Peyer's patch (tissue), 4 donors: ENCODE measurements around the gene CCDC18. TPM values are rescaled to one million over a fixed set of nuclear protein-coding genes. Genes with fewer than 3 reads are reported as not detected.

ENCODE experiments used
- DNase-seq, 3 donors: peaks; one replicate each; pipeline ENCODE4 v3.0.0-alpha.2; 2017 to 2019
- H3K27ac ChIP-seq, 4 donors: fragments of 200-600 bp; sonication (generic); one replicate each; pipeline ENCODE4 v1.5.1; 2016 to 2019
- H3K27me3 ChIP-seq, 2 donors: fragments of 200-600 bp; sonication (generic); one replicate each; pipeline ENCODE4 v1.5.1; 2019
- H3K36me3 ChIP-seq, 3 donors: fragments of 200-600 bp; sonication (generic); one replicate each; pipeline ENCODE4 v1.5.1; 2016 to 2019
- H3K4me1 ChIP-seq, 4 donors: fragments of 200-600 bp; sonication (generic); one replicate each; pipeline ENCODE4 v1.5.1; 2016 to 2019
- H3K4me3 ChIP-seq, 4 donors: fragments of 200-600 bp; sonication (generic); 1 replicate in 3 of 4; 2 replicates in 1 of 4; pipeline ENCODE4 v1.5.1; 2016 to 2019; ENCODE audit warnings: mild to moderate bottlenecking in 1 of 4
- H3K9me3 ChIP-seq, 4 donors: fragments of 200-600 bp; sonication (generic); one replicate each; pipeline ENCODE4 v1.5.1; 2016 to 2019; ENCODE audit warnings: mild to moderate bottlenecking in 1 of 4
- POLR2A ChIP-seq, 2 donors: fragments of 450-650 bp; IDR thresholded peaks; one replicate each; pipeline ENCODE4 v1.5.1; 2017; ENCODE audit warnings: antibody characterized with exemption in 2 of 2, mild to moderate bottlenecking in 2 of 2, moderate library complexity in 2 of 2
- total RNA-seq, 4 donors: library from RNA; depleted of rRNA; stranded (reverse); fragments of >200 nt; gene quantifications; one replicate each; pipeline ENCODE4 v1.1.0, GENCODE V29; 2016
- TF ChIP-seq, protein P1 (sequence below), 6 experiments: fragments of 450-650 bp in 4 of 6; fragments of 200-600 bp in 2 of 6; sonication (generic) in 1 of 6; IDR thresholded peaks; one replicate each; pipeline ENCODE4 v1.5.1; 2017 to 2019; ENCODE audit warnings: antibody characterized with exemption in 6 of 6, mild to moderate bottlenecking in 3 of 6, moderate library complexity in 1 of 6

The CCDC18 gene
- total RNA-seq, 4 donors from 2014 or later: 1.8 to 42.1 (median 5.2) TPM

DNA sequence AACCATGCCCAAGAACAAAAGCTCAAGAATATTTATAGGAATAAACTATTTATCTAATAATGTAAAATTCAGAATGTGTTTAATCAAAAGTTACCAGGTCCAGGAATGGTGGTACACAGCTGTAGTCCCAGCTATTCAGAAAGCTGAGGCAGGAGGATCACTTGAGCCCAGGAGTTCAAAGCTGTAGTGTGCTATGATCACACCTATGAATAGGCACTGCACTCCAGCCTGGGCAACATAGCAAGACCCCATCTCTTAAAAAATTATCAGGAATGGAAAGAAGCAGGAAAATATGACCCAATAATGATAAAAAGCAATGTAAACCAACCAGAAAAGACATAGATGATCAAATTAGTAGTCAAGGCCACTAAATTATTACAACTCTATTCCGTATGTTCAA lies 103.0 kb downstream of the CCDC18 start:
- H3K27me3 ChIP-seq: no peaks in the 10 kb centered on the region
- no peaks in the 10 kb centered on the region for H3K36me3 ChIP-seq
- no peak for DNase-seq
- TF ChIP-seq POLR2A (IDR thresholded peaks at IDR 0.05): no peak
- TF ChIP-seq, protein P1, sequence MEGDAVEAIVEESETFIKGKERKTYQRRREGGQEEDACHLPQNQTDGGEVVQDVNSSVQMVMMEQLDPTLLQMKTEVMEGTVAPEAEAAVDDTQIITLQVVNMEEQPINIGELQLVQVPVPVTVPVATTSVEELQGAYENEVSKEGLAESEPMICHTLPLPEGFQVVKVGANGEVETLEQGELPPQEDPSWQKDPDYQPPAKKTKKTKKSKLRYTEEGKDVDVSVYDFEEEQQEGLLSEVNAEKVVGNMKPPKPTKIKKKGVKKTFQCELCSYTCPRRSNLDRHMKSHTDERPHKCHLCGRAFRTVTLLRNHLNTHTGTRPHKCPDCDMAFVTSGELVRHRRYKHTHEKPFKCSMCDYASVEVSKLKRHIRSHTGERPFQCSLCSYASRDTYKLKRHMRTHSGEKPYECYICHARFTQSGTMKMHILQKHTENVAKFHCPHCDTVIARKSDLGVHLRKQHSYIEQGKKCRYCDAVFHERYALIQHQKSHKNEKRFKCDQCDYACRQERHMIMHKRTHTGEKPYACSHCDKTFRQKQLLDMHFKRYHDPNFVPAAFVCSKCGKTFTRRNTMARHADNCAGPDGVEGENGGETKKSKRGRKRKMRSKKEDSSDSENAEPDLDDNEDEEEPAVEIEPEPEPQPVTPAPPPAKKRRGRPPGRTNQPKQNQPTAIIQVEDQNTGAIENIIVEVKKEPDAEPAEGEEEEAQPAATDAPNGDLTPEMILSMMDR (IDR thresholded peaks at IDR 0.05): no peak
- no peaks in the 10 kb centered on the region for H3K4me1 ChIP-seq
- H3K4me3 ChIP-seq: no peak overlapping the region
- no peaks in the 10 kb centered on the region for H3K9me3 ChIP-seq
- no peak overlapping the region for H3K27ac ChIP-seq

DNA sequence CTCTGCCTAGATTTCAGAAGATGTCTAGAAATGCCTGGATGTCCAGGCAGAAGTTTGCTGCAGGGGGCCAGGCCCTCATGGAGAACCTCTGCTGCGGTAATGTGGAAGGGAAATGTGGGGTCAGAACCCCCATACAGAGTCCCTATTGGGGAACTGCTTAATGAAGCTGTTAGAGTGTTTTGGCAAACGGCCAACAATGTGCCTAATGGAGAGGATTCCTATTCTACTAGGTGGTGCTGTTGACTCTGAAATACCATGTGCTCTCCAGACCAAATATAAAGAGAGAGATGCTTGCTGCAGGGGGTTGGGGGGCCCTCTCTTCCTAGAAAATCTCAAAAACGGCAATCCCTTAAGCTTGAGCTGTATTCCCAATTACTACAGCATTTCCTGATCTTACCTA lies 108.0 kb downstream of the CCDC18 start:
- Histone ChIP-seq H3K36me3 (no peaks in the 10 kb centered on the region), H3K9me3 (no peaks in the 10 kb centered on the region), H3K4me3 (no peak overlapping the region), H3K27ac (no peak overlapping the region), H3K4me1 (no peaks in the 10 kb centered on the region), H3K27me3 (no peaks in the 10 kb centered on the region)
- TF ChIP-seq POLR2A (IDR thresholded peaks at IDR 0.05): no peak
- TF ChIP-seq, protein P1 (IDR thresholded peaks at IDR 0.05): no peak
- no peak for DNase-seq

DNA sequence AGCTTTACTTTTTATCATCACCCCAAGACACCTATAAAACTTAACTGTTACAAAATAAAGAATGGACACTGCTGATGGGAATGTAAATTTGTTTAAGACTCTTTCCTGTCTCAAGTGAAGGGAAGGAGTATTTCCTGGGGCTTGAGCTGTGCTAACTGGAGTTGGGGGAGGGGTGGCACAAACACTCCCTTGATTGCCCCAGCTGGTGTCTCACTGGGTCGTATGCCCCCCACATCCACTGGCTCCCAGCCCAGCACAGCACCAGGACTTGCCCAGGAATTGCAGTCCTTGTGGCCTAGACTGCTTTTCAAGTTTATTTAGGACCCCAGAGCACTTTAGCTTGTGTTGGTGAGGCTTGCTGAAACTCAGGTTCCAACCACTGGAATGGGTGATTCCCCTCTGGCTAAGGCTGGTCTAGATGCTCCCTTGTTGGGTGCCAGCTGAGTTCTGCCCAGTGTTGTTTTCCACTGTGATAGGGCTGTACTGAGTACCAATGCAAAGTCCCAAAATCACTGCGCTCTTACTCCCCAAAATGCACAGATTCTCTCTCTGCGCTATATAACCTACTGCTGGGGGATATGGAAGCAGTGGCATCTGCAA lies 116.1 kb downstream of the CCDC18 start:
- no peaks in the 10 kb centered on the region for H3K36me3 ChIP-seq
- no peak overlapping the region for H3K4me3 ChIP-seq
- TF ChIP-seq POLR2A (IDR thresholded peaks at IDR 0.05): no peak
- TF ChIP-seq, protein P1 (IDR thresholded peaks at IDR 0.05): no peak
- no peaks in the 10 kb centered on the region for H3K9me3 ChIP-seq
- H3K4me1 ChIP-seq: no peaks in the 10 kb centered on the region
- no peaks in the 10 kb centered on the region for H3K27me3 ChIP-seq
- H3K27ac ChIP-seq: no peak overlapping the region
- DNase-seq: no peak

DNA sequence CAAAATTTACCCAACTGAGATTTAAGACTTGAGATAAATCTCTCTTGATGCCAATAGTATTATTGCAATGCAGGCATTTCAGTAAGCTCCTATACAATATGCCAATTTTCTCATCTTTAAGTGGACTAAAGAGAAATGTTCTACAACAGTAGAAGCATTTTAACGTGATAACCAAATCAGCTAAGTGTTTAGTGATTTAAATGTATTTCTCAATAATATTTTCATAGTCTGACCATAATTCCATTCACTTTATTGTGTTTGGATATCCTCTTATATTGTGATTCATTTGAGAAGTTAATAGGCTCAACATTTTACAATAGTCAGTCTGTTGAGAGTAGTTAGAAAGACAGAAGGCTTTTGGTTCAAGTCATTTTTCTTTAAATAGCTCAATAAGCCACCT lies 120.6 kb downstream of the CCDC18 start:
- Histone ChIP-seq H3K4me3 (no peak overlapping the region), H3K27me3 (no peaks in the 10 kb centered on the region), H3K36me3 (no peaks in the 10 kb centered on the region), H3K4me1 (no peaks in the 10 kb centered on the region), H3K9me3 (no peaks in the 10 kb centered on the region), H3K27ac (no peak overlapping the region)
- TF ChIP-seq, protein P1 (IDR thresholded peaks at IDR 0.05): no peak
- no peak for TF ChIP-seq POLR2A (IDR thresholded peaks at IDR 0.05)
- no peak for DNase-seq

DNA sequence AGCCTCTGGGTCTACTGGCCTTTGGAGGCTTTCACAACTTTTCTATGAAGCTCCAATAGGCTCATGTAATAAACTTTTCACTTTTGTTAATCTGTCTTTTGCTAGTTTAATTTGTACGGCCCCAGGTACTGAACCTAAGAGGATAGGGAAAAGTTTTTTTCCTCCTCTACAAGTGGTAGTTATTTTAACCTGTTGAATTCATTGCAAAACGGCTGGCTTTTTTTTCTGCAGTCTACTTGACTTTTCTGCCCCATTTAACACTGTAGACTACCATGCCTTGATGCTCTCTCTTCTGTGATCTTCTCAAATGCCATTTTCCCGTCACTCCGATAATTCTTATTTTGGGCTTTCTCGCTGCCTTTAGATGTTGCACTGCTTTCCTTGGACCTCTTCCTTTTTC lies 121.6 kb downstream of the CCDC18 start:
- Histone ChIP-seq H3K36me3 (no peaks in the 10 kb centered on the region), H3K4me1 (no peaks in the 10 kb centered on the region), H3K4me3 (no peak overlapping the region), H3K9me3 (no peaks in the 10 kb centered on the region), H3K27me3 (no peaks in the 10 kb centered on the region), H3K27ac (no peak overlapping the region)
- DNase-seq: no peak
- no peak for TF ChIP-seq POLR2A (IDR thresholded peaks at IDR 0.05)
- TF ChIP-seq, protein P1 (IDR thresholded peaks at IDR 0.05): no peak

DNA sequence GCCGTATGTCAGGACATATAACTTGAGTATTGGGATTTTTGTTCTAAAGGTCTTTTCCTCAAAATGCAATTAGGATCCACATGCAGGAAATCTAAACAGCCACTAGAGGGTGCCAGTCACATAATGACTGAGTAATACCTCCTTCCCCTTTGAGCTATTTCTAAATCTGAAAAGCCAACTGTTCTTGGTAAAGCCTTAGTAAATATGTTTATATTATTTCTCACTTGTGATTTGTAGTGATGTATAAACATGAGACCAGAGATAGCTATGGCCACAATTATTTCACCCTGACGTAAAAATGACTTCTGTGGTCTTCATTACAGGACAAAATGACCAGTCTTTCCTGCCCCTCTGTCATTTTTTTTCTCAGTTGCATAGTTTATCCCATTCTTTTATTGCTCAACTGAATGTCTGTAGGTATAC lies 124.2 kb downstream of the CCDC18 start:
- Histone ChIP-seq H3K27me3 (no peaks in the 10 kb centered on the region), H3K27ac (no peak overlapping the region), H3K4me3 (no peak overlapping the region), H3K4me1 (no peaks in the 10 kb centered on the region), H3K36me3 (peaks cover 0 to 4% (median 0%) of the 10 kb centered on the region in 3 donors), H3K9me3 (no peaks in the 10 kb centered on the region)
- DNase-seq: peak in 2 of 3 donors; percentile 50 to 80
- no peak for TF ChIP-seq POLR2A (IDR thresholded peaks at IDR 0.05)
- TF ChIP-seq, protein P1 (IDR thresholded peaks at IDR 0.05): peak; percentile 78 to 89 (median 86)
